Gastroesophageal sphincter (tissue), 4 donors: ENCODE results near the gene YPEL3. TPM values are rescaled to one million over a fixed set of nuclear protein-coding genes. Genes with fewer than 3 reads are reported as not detected.

Experiments
- ATAC-seq: fragments of 150-250 bp; one replicate; pipeline ENCODE4 v1.9.1; 2016; ENCODE audit warnings: mild to moderate bottlenecking, moderate library complexity
- H3K27ac ChIP-seq, 4 donors: fragments of 200-600 bp; sonication (generic) in 3 of 4; 1 replicate in 3 of 4; 2 replicates in 1 of 4; pipeline ENCODE4 v1.5.1; 2016 to 2019
- H3K27me3 ChIP-seq: fragments of 200-600 bp; sonication (generic); one replicate; pipeline ENCODE4 v1.5.1; 2019
- H3K36me3 ChIP-seq, 2 donors: fragments of 200-600 bp; sonication (generic); one replicate each; pipeline ENCODE4 v1.5.1; 2019; ENCODE audit warnings: control low read depth in 1 of 2
- H3K4me1 ChIP-seq, 3 donors: fragments of 200-600 bp; sonication (generic); 1 replicate in 2 of 3; 2 replicates in 1 of 3; pipeline ENCODE4 v1.5.1; 2016 to 2019; ENCODE audit warnings: control low read depth in 2 of 3
- H3K4me3 ChIP-seq, 2 donors: fragments of 200-600 bp; sonication (generic); one replicate each; pipeline ENCODE4 v1.5.1; 2019; ENCODE audit warnings: mild to moderate bottlenecking in 1 of 2, moderate library complexity in 1 of 2
- H3K9me3 ChIP-seq, 3 donors: fragments of 200-600 bp; sonication (generic); one replicate each; pipeline ENCODE4 v1.5.1; 2017 to 2019; ENCODE audit warnings: control low read depth in 2 of 3
- EP300 ChIP-seq: sonication (generic); formaldehyde crosslinking; IDR thresholded peaks from one replicate; pipeline ENCODE4 v1.6.1; 2017; ENCODE audit warnings: antibody characterized with exemption, mild to moderate bottlenecking
- POLR2A ChIP-seq, 2 donors: fragments of 450-650 bp; IDR thresholded peaks; one replicate each; pipeline ENCODE4 v1.6.1; 2017; ENCODE audit warnings: antibody characterized with exemption in 2 of 2, mild to moderate bottlenecking in 2 of 2, moderate library complexity in 1 of 2
- POLR2AphosphoS5 ChIP-seq: sonication (generic); formaldehyde crosslinking; IDR thresholded peaks from one replicate; pipeline ENCODE4 v1.6.1; 2017; ENCODE audit warnings: antibody characterized with exemption
- WGBS, 2 donors: methylation state at CpG; one replicate each; pipeline ENCODE4 v1.1.5; 2018; ENCODE audit warnings: low coverage in 1 of 2; 5-methylcytosine and 5-hydroxymethylcytosine counted together
- total RNA-seq, 4 donors: library from RNA; depleted of rRNA; stranded (reverse); fragments of >200 nt; gene quantifications; one replicate each; pipeline ENCODE4 v1.1.0, GENCODE V29; 2016
- TF ChIP-seq, protein P1 (sequence below), 4 experiments: fragments of 200-600 bp in 2 of 4; fragments of 450-650 bp in 2 of 4; sonication (generic) in 1 of 4; IDR thresholded peaks; one replicate each; pipeline ENCODE4 v1.5.1; 2017 to 2019; ENCODE audit warnings: antibody characterized with exemption in 4 of 4, mild to moderate bottlenecking in 2 of 4, moderate library complexity in 2 of 4

Gene YPEL3
- total RNA-seq, 4 donors from 2014 or later: 76.9 to 105 (median 80.2) TPM

DNA sequence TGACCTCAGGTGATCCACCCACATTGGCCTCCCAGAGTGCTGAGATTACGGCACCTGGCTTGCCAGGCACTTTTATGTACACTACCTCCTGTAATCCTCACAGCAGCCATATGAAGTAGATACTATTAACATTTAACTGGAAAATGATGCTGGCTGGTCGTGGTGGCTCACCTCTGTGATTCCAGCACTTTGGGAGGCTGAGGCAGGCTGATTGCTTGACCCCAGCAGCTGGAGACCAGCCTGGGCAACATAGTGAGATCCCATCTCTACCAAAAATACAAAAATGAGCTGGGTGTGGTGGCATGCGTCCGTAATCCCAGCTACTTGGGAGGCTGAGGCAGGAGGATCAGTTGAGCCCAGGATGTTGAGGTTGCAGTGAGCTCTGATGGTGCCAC, 29.0 kb upstream of the YPEL3 start:
- Histone ChIP-seq H3K9me3 (no peaks in the 10 kb centered on the region), H3K4me1 (peaks cover 0 to 37% (median 6%) of the 10 kb centered on the region in 3 donors), H3K36me3 (peaks cover 0 to 14% of the 10 kb centered on the region in 2 donors), H3K27ac (peak overlapping the region in 3 of 4 donors; percentile 89 to 96 (median 92)), H3K27me3 (no peaks in the 10 kb centered on the region), H3K4me3 (no peak overlapping the region)
- ATAC-seq: no peak
- TF ChIP-seq POLR2AphosphoS5: no peak
- no peak for TF ChIP-seq POLR2A (IDR thresholded peaks at IDR 0.05)
- TF ChIP-seq, protein P1, sequence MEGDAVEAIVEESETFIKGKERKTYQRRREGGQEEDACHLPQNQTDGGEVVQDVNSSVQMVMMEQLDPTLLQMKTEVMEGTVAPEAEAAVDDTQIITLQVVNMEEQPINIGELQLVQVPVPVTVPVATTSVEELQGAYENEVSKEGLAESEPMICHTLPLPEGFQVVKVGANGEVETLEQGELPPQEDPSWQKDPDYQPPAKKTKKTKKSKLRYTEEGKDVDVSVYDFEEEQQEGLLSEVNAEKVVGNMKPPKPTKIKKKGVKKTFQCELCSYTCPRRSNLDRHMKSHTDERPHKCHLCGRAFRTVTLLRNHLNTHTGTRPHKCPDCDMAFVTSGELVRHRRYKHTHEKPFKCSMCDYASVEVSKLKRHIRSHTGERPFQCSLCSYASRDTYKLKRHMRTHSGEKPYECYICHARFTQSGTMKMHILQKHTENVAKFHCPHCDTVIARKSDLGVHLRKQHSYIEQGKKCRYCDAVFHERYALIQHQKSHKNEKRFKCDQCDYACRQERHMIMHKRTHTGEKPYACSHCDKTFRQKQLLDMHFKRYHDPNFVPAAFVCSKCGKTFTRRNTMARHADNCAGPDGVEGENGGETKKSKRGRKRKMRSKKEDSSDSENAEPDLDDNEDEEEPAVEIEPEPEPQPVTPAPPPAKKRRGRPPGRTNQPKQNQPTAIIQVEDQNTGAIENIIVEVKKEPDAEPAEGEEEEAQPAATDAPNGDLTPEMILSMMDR (IDR thresholded peaks at IDR 0.05): no peak
- TF ChIP-seq EP300: no peak
- 100% methylated on average over 1 of the region's 4 CpGs for WGBS, 2 donors

DNA sequence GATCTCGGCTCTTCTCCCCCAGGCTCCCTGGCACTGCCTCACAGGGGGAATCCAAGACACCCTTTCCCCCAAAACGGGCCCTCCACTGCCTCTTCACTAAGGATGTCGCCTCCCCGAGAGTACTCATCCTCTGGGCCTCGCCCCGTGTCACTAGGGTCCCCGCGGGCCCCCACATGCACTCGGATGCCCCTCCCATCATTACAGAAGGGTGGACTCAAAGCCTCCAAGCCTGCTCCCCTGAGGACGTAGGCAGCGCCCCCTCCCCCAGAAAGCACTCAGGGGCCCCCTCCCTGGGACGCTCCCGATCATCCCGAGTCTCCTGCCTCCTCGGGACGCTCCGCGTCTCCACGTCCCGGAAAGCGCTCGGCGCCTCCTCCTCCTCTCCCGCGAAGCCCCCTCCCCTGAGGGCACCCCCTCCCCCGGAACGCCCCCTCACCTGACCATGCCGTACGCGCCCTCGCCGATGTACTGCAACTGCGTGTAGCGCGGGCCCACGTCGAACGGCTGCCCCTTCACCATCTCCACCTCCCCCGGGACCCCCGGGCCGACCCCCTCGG, 26.7 kb upstream of the YPEL3 start:
- TF ChIP-seq EP300: no peak
- TF ChIP-seq POLR2A (IDR thresholded peaks at IDR 0.05): no peak
- TF ChIP-seq, protein P1 (IDR thresholded peaks at IDR 0.05): no peak
- TF ChIP-seq POLR2AphosphoS5: no peak
- peak overlapping the region; percentile 70 to 96 (median 90) for H3K27ac ChIP-seq
- H3K36me3 ChIP-seq: peaks cover 0 to 37% of the 10 kb centered on the region in 2 donors
- peaks cover 0 to 37% (median 6%) of the 10 kb centered on the region in 3 donors for H3K4me1 ChIP-seq
- 0% methylated on average over 7 of the region's 42 CpGs; no CpG with 5 or more reads in 1 of the 2 donors for whole genome bisulfite sequencing, 2 donors
- H3K27me3 ChIP-seq: no peaks in the 10 kb centered on the region
- H3K4me3 ChIP-seq: peak overlapping the region; percentile 71 to 83
- peak; percentile 2 for ATAC-seq
- H3K9me3 ChIP-seq: no peaks in the 10 kb centered on the region

DNA sequence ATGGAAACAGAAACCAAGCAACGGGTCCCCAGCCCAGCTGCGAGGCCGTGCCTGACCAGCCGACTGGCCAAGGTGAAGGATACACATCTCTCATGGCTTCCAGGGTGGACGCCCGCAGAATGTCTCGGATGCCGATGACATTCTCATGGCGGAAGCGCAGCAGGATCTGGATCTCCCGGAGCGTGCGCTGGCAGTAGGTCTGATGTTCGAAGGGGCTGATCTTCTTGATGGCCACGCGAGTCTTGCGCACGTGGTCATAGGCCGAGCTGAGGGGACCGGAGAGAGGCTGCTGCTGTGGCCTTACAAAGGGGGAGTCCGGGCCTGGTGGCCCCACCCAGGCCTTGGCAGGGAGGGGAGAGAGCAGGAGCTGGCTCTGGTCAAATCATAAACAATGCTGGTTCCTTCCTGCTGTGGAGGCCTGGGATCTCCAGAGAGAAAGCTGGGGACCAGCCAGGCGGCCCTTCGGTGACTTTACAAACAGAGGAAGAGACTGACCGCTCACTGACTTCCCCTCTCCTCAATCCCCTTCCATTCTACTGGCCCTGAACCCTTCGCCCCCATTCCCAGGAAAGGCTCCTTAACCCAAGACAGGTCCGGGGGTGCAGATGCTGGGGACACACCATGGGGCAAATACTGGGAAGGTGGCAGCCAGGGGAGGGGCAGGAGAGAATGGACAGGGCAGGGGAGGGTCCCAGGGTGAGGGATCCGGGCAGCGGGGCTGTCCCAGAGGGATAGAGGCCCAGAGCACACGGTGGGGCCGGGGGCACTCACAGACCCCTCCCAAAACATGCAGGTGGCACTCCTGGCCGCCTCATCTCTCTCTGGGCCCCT, 25.9 kb upstream of the YPEL3 start:
- Histone ChIP-seq H3K27ac (peak overlapping the region; percentile 70 to 96 (median 90)), H3K4me3 (peak overlapping the region; percentile 71 to 83), H3K36me3 (peaks cover 0 to 45% of the 10 kb centered on the region in 2 donors), H3K4me1 (peaks cover 0 to 37% (median 6%) of the 10 kb centered on the region in 3 donors), H3K27me3 (no peaks in the 10 kb centered on the region), H3K9me3 (no peaks in the 10 kb centered on the region)
- TF ChIP-seq POLR2A (IDR thresholded peaks at IDR 0.05): no peak
- TF ChIP-seq EP300: no peak
- TF ChIP-seq POLR2AphosphoS5: no peak
- TF ChIP-seq, protein P1 (IDR thresholded peaks at IDR 0.05): no peak
- peak; percentile 56 for ATAC-seq
- 0 to 22% methylated on average over 3 to 6 of the region's 31 CpGs for WGBS, 2 donors

DNA sequence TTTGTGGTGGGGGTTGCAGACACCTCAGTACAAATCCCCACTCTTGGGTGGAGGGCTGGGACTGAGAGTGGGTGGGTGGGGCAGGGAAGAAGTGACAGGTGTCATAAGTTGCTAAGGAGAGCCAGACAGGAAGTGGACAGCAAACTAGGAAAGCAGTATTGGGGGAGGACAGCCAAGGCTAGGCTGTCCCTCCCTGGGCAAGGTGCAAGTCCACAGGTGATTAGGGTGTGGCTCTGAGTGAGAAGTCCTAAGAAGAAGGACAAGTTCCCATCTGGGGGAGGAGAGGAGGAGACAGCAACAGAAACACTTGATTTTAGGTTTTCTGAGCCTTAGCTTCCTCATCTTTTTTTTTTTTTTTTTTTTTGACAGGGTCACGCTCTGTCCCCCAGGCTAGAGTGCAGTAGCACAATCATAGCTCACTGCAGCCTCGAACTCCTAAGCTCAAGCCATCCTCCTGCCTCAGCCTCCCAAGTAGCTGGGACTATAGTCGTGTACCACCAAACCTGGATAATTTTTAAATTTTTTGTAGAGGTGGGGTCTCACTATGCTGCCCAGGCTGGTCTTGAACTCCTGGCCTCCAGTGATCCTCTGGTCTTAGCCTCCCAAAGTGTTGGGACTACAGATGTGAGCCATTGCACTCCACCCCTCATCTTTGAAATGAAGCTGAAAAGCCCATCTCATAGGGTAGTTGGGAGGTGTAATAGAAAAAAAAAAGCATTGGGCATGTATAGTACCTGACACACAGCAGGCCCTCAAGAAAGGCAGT, 24.5 kb upstream of the YPEL3 start:
- Histone ChIP-seq H3K4me3 (no peak overlapping the region), H3K4me1 (peaks cover 0 to 37% (median 6%) of the 10 kb centered on the region in 3 donors), H3K9me3 (no peaks in the 10 kb centered on the region), H3K27me3 (no peaks in the 10 kb centered on the region), H3K27ac (peak overlapping the region in 2 of 4 donors; percentile 89 to 92), H3K36me3 (peaks cover 0 to 59% of the 10 kb centered on the region in 2 donors)
- no peak for ATAC-seq
- 86 to 87% methylated on average over 3 of the region's 3 CpGs for WGBS, 2 donors
- TF ChIP-seq EP300: no peak
- TF ChIP-seq, protein P1 (IDR thresholded peaks at IDR 0.05): no peak
